ENCODE results near the gene ELOVL4. TPM values are rescaled to one million over a fixed set of nuclear protein-coding genes. Genes with fewer than 3 reads are reported as not detected.

ELOVL4 gene
- total RNA-seq, 1 experiment from 2014 or later: 0.68 TPM

DNA sequence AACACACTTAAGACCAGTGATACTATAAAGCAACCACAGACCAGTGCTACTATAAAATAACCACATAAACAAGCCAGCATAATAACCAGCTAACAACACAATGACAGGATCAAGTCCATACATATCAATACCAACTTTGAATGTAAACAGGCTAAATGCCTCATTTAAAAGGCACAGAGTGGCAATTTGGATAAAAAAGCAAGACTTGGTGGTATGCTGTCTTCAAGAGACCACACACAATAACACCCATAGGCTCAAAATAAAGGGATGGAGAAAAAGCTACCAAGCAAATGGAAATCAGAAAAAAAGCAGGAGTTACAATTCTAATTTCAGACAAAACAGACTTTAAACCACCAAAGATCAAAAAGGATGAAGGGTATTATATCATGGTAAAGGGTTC, 19.8 kb upstream of the ELOVL4 start:
- H3K27me3 ChIP-seq (replicated peaks; ENCODE audit: control insufficient read depth, insufficient read depth, low read length): no peaks in the 10 kb centered on the region
- Mint-ChIP-seq H3K4me1 (ENCODE audit: low read depth, unreplicated experiment) (no peaks in the 10 kb centered on the region), H3K9me3 (ENCODE audit: unreplicated experiment) (no peaks in the 10 kb centered on the region), H3K27me3 (ENCODE audit: insufficient read depth, unreplicated experiment) (peaks cover 10% of the 10 kb centered on the region), H3K27ac (ENCODE audit: unreplicated experiment) (no peak overlapping the region), H3K4me3 (ENCODE audit: unreplicated experiment) (no peak overlapping the region), H3K36me3 (ENCODE audit: insufficient read depth, unreplicated experiment) (no peaks in the 10 kb centered on the region)
- no peak for DNase-seq
- CTCF ChIA-PET: no interaction called here
- no TSS peak for BruUV-seq (replicated peaks)
- H3K4me3 ChIP-seq (ENCODE audit: low read depth, low read length): no peak overlapping the region
- intact Hi-C loops (cut with micrococcal nuclease; ENCODE audit: unreplicated experiment): no loop called here
- H3K4me1 ChIP-seq: no peaks in the 10 kb centered on the region
- H3K36me3 ChIP-seq (ENCODE audit: control insufficient read depth, insufficient read depth, low read length): no peaks in the 10 kb centered on the region
- POLR2A ChIA-PET: interaction anchor here (0.6 kb wide), 1 partner anchor 27 kb away, joined by 3 read pairs; no protein-coding TSS in a partner anchor
- no peaks in the 10 kb centered on the region for H3K9me3 ChIP-seq
- TF ChIP-seq, protein P1, sequence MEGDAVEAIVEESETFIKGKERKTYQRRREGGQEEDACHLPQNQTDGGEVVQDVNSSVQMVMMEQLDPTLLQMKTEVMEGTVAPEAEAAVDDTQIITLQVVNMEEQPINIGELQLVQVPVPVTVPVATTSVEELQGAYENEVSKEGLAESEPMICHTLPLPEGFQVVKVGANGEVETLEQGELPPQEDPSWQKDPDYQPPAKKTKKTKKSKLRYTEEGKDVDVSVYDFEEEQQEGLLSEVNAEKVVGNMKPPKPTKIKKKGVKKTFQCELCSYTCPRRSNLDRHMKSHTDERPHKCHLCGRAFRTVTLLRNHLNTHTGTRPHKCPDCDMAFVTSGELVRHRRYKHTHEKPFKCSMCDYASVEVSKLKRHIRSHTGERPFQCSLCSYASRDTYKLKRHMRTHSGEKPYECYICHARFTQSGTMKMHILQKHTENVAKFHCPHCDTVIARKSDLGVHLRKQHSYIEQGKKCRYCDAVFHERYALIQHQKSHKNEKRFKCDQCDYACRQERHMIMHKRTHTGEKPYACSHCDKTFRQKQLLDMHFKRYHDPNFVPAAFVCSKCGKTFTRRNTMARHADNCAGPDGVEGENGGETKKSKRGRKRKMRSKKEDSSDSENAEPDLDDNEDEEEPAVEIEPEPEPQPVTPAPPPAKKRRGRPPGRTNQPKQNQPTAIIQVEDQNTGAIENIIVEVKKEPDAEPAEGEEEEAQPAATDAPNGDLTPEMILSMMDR (IDR thresholded peaks at IDR 0.05; ENCODE audit: insufficient read depth in 1 of 2, low read depth in 1 of 2, low read length in 1 of 2, severe bottlenecking in 1 of 2, unreplicated experiment in 1 of 2): no peak

DNA sequence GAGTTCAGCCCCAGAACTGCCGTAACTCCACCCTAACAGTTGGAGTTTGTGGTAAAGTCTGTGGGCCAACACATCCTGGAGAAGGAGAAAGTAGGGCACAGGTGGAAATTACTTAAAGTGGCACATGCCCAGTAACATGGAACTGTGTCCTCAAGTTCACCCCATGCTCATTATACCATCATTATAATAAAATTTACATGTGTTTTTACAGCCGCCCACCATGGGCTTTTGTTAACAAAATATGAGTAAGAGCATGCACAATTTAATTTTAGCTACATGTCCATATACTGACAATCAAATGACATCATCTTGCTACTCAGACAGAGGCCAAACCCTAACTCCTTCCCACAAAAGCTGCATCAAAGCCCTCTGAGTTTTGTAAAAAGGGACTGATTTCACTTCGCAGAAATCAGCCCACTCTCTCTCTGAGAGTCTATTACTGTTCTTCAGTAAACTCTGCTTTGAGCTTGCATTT, 17.3 kb upstream of the ELOVL4 start:
- TF ChIP-seq, protein P1 (IDR thresholded peaks at IDR 0.05; ENCODE audit: insufficient read depth in 1 of 2, low read depth in 1 of 2, low read length in 1 of 2, severe bottlenecking in 1 of 2, unreplicated experiment in 1 of 2): no peak
- Histone ChIP-seq H3K4me3 (ENCODE audit: low read depth, low read length) (no peak overlapping the region), H3K9me3 (no peaks in the 10 kb centered on the region), H3K27me3 (replicated peaks; ENCODE audit: control insufficient read depth, insufficient read depth, low read length) (no peaks in the 10 kb centered on the region), H3K4me1 (no peaks in the 10 kb centered on the region), H3K36me3 (ENCODE audit: control insufficient read depth, insufficient read depth, low read length) (no peaks in the 10 kb centered on the region)
- H3K4me1 Mint-ChIP-seq (ENCODE audit: low read depth, unreplicated experiment): no peaks in the 10 kb centered on the region
- intact Hi-C loops (cut with micrococcal nuclease; ENCODE audit: unreplicated experiment): no loop called here
- H3K36me3 Mint-ChIP-seq (ENCODE audit: insufficient read depth, unreplicated experiment): no peaks in the 10 kb centered on the region
- no peak for DNase-seq
- H3K9me3 Mint-ChIP-seq (ENCODE audit: unreplicated experiment): no peaks in the 10 kb centered on the region
- POLR2A ChIA-PET: no interaction called here
- BruUV-seq (replicated peaks): no TSS peak
- no peak overlapping the region for H3K27ac Mint-ChIP-seq (ENCODE audit: unreplicated experiment)
- CTCF ChIA-PET: no interaction called here
- H3K4me3 Mint-ChIP-seq (ENCODE audit: unreplicated experiment): no peak overlapping the region
- peaks cover 15% of the 10 kb centered on the region for H3K27me3 Mint-ChIP-seq (ENCODE audit: insufficient read depth, unreplicated experiment)

DNA sequence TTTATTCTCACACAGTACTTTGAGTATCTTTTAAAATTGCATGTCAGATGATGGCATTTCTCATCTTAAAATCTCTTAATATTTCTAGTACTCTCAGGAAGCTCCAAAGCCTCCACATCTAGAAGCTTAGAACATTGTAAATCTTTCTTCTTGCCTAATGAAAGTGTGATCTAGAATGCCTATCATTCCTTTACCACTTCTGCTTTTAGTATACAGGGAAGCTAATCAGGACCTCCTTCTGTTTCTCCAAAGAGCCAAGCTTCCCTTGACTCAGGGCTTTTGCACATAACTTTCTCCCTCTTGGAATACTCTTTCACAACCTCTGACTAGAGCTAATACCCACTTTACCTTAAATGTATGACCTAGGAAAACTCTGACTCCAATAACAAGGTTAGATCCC, 7.5 kb upstream of the ELOVL4 start:
- H3K27ac Mint-ChIP-seq (ENCODE audit: unreplicated experiment): no peak overlapping the region
- no peaks in the 10 kb centered on the region for H3K4me1 Mint-ChIP-seq (ENCODE audit: low read depth, unreplicated experiment)
- CTCF ChIA-PET: no interaction called here

More for the DNA sequence above, 7.5 kb upstream of the ELOVL4 start:
- DNase-seq: no peak
- Histone ChIP-seq H3K36me3 (ENCODE audit: control insufficient read depth, insufficient read depth, low read length) (no peaks in the 10 kb centered on the region), H3K27me3 (replicated peaks; ENCODE audit: control insufficient read depth, insufficient read depth, low read length) (no peaks in the 10 kb centered on the region), H3K9me3 (no peaks in the 10 kb centered on the region), H3K4me1 (no peaks in the 10 kb centered on the region), H3K4me3 (ENCODE audit: low read depth, low read length) (no peak overlapping the region)
- TF ChIP-seq, protein P1 (IDR thresholded peaks at IDR 0.05; ENCODE audit: insufficient read depth in 1 of 2, low read depth in 1 of 2, low read length in 1 of 2, severe bottlenecking in 1 of 2, unreplicated experiment in 1 of 2): no peak
- intact Hi-C loops (cut with micrococcal nuclease; ENCODE audit: unreplicated experiment): no loop called here
- Mint-ChIP-seq H3K27me3 (ENCODE audit: insufficient read depth, unreplicated experiment) (peaks cover 14% of the 10 kb centered on the region), H3K4me3 (ENCODE audit: unreplicated experiment) (no peak overlapping the region), H3K36me3 (ENCODE audit: insufficient read depth, unreplicated experiment) (no peaks in the 10 kb centered on the region), H3K9me3 (ENCODE audit: unreplicated experiment) (no peaks in the 10 kb centered on the region)
- no TSS peak for BruUV-seq (replicated peaks)
- POLR2A ChIA-PET: no interaction called here
